AG20443 (cell line): Measurements from ENCODE around the gene CBY1.

Source experiments
- DNase-seq: peaks from one replicate; pipeline ENCODE4 v3.0.0; 2012; ENCODE audit warnings: low spot score, mixed read lengths

The CBY1 gene

DNA sequence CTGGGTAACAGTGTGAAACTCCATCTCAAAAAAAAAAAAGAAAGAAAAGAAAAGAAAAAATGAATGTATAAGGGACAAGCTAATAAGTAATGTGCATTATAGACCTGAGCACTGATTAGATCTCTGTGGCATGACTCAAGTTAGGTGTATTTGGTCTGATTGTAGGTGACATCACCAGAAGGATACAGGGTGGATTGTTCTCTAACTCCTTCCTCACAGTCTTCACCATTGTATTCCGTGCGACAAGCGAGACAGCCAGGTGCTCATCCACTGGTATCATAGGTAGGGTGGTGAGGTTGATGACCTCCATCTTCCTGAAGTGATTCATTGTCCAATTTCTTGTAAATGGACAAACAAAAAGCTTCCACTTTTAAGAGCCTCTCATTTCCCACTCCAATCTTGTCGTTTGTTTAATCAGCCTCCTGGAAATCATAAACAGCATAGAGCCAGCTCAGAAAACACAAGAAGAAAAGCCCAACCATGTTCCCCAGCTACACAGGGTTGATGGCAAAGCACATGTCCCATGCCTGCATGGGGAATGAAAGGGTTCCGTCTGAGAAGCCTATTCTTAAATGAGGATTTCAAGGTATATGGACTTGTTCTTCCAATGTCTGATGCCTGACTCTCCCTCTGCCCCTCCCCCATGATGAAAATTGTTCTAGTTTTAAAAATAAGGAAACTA is 6.5 kb upstream of the CBY1 start:
- no peak for DNase-seq

GRCh38 chr22:38652859-38653258 is 3.6 kb upstream of the CBY1 start:
- DNase-seq: no peak

DNA sequence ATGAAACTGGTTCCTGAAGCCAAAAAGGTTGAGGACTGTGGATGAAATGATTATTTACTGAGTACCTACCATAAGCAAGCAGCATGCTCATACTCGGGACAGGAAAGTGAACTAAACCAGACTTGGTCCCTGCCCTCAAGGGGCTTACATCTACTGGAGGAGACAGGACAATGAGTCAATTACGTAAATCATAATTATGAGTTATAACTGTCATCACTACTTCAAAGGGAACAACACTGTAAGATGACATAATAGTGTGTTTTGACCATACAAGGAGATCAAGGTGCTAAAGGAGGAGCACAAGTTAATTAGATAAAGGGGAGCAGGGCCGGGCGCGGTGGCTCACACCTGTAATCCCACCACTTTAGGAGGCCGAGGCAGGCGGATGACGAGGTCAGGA is 2.7 kb upstream of the CBY1 start:
- no peak for DNase-seq

- no peak for DNase-seq
Observed at GRCh38 chr22:38655519-38656255, 751 bp upstream of the CBY1 start.

DNA sequence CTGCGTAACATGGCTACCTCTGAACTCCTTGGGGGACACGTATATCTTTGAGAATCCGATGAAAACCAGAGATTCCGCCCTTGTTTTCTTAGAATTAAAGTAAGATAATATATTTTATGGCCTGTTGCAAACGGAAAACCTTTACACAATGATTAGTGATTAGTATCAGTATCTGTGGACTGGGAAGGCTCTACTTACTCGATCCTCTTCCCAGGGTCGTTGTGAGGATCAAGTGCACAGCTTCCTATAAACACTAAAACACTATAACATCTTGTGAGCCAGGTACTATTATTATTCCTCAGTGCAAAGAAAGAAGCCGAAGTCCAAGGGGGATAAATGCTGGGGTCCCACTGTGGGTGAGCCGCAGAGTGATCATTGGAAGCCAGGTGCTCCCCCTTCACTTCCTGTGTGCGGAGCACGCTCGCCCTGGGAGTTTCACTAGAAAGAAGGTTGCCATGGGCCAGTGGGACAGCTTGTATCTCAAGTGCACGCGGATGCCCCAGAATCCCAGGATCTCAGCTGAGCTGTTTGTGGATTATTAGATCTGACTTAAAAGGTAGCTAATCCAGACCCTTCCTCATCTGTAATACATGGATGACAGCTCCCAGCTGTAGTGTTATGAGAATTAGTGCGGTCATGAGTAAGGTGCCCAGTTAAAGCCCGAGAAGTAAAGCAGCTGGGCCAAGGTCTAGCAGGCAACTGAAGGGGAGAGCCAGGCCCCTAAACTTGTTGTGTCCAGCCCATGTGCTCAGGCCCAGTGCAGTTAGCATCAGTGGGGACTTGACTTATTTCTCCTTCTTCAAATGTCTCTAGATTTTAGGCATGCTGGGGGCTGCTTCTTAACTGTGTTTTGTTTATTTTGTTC is 839 bp downstream of the CBY1 start:
- no peak for DNase-seq

GRCh38 chr22:38674888-38675287 is 18.4 kb downstream of the CBY1 start:
- DNase-seq: peak; percentile 25

GRCh38 chr22:38675833-38676232 is 19.4 kb downstream of the CBY1 start:
- DNase-seq: no peak

DNA sequence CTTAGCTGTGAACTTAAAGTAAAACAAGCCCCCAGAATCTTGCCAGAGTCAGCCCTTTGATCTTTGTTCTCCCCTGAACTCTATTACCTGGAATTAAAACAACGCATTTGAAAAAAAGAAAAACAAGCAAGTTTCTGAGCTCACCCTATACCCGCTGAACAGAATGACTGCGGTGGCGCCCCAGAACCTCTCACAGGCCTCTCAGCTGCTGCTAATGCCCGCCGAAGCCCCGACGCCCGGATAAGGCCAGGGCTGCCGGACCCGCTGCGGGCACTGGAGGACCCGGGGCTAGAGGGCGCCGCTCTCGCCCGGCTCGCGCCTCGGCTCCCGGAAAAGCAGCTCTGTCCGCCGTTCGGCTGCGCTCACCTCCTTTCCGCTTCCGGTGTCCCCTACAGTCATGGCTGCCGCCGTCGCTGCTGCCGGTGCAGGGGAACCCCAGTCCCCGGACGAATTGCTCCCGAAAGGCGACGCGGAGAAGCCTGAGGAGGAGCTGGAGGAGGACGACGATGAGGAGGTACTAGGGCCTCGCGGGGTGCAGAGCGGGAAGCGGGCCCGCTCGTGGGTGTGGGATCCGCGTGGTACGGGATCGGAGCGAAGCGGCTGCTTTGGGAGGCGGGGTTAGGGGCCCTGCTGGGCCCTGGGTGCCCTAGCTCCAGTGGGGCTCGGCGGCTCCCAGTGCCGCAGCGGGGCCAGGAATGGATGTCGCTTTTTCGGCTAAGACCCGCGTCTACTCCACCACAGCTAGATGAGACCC is 25.3 kb downstream of the CBY1 start, which contains the start of gene TOMM22:
TSS of gene TOMM22 (plus strand) at position 376 of the 754 bp plus-strand sequence. CDS start at position 398, 22 bp downstream.
- peak; percentile 98 for DNase-seq

DNA sequence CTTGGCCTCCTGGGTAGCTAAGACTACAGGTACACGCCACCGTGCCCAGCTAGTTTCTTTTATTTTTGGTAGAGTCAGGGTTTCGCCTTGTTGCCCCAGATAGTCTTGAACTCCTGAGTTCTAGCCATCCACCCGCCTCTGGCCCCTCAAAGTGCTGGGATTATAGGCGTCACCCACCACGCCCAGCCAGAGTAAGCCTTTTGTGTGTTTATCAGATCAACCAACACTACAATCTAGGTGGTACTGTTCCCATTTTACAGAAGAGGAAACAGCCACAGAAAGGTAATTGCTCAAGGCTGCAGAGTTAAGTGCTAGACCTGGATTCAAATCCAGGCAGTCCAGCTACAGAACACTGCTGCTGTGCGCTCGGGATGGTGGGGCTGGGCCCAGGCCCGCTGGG is 28.5 kb downstream of the CBY1 start:
- no peak for DNase-seq

DNA sequence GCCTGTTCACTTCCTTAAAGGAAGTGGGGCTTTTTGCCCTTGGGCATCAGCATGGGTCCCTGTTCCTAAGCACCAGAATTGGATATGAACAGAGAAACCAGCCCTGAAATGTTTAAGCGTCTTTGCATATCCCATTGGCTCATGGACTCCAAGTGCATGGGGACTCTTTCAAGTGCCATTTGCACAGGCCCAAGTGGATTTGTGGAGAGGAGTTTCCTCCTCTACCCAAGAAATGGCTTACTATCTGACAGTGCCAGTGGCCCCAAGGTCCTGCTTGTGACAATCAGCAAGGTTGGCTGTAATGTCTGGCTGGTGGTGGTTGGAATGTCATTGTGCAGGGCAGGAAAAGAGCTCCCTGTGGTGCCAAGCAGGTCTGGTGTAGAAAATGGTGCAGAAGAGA is 29.3 kb downstream of the CBY1 start:
- DNase-seq: no peak

GRCh38 chr22:38689651-38690050 is 33.2 kb downstream of the CBY1 start:
- no peak for DNase-seq

DNA sequence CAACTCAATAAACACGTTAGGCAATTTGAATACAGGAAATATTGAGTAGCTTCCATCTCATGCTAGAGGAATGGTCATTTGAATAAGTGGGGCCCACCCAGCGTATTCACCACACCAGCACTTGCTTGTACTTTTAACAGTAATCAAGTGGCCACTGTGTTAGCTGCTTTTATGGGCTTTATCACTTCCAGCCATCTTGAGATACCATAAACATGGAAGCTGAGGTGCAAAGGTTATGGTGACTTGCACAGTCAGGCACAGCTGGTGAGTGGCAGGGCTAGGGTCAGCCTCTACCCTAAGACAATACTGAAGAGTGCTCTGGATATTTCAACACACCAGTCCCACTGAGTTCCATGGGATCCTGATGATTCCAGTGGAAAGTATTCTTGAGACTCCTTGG is 37.6 kb downstream of the CBY1 start:
- DNase-seq: no peak

DNA sequence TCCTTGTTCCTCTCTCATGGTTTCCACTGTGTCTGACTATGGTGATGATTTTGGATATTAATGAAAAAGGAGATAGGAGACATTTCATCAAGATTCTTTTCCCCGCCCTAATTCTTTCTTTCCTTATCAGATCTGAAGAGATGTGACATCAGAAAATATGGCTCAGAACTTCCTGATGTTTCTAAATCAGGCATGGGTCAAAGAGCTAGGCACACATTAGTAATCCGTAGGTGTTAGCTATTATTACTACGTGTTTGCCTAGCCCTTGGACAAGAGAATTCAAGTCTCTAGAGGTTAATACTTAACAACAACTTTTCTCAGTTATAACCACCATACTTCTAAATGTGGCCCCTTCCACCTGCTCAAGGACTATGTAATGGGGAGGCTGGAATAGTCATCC is 38.5 kb downstream of the CBY1 start:
- no peak for DNase-seq

DNA sequence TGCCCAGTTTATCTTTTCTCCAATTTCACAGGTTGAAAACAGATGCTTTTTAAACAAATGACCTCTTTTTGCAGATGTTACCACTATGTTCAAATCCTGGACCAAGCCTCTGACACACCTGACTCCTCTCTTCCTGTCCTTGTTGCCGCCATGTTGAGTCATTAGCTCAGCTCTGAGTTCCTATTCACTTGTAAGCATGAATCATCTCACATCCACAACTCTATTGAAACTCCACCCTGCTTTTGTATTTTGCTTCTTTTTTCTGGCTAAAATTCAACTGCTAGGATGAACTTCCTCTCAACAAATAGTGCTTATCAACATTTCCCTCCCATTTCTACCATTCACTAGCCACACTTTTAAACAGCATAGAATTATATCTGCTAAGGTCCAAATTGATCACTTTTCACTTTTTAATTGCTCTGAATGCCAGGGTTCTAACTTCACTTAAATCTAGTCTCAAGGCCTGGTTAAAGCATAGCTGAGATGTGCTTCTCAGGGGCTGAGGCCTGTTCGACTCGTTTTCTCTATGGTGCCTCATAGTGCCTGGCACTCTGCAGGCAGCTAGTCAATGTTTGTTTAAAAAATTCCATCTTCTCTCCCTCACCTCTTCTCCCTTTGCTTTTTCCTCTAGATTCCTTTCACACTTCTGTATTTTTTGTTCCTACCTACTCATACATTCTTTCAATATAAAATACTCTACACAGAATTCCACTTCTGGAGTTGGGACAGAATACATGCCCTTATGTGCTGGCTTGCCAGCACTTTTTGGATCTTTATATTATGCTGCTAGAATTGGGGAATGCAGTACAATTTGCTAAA is 40.4 kb downstream of the CBY1 start:
- DNase-seq: peak; percentile 73

DNA sequence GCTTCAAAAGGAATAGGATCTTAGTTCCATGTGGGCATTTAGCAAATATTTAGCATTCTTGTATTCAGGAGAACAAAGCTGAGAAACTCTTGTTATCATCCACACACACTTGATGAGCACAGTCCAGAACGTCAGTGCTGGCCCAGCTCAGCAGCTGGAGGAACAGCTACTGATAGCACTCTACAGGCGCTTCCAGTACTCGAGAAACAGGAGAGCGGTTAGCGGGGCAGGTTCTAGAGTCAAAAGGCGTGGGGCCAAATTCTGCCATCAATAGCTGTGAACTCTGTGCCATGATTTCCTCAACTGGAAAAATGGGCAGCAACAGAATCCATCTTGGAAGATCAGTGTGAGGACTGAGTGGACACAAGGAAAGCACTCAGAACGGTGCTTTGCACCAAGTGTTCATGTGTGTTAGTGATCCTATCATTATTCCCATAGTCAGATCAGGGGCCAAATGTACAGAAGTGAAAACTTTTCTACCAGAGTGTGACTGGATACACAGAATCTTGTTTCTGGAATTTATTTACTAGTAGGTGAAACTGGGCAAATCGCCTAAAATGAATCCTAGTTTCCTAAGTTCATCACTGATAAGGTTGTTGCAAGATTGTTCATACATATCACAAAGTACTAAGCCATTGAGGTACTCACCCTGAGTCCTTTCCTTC is 41.1 kb downstream of the CBY1 start:
- no peak for DNase-seq

DNA sequence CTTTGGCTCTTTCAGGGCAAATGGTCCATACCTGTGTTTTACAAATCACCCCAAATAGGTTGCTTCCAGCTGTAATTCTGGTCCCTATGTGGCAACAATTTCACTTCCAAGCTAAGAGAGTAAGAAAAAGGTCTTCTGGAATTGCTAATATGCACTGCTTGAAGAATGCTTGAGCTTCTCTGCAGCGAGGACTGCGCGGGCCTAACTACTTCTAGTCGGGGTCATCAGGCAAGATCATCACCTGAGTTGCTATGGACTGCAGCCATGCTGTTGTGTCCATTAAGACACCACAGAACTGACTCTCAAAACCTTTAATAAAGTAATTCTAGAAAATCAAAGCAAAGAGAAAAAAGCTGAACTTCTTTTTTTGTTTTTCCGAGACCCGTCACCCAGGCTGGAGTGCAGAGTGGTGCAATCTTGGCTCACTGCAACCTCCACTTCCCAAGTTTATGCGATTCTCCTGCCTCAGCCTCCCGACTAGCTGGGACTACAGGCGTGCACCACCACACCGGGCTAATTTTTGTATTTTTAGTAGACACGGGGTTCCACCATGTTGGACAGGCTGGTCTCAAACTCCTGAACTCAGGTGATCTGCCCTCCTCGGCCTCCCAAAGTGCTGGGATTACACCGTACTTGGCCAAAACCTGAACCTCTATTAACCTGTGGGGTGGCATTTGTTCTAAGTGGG is 42.1 kb downstream of the CBY1 start:
- no peak for DNase-seq

DNA sequence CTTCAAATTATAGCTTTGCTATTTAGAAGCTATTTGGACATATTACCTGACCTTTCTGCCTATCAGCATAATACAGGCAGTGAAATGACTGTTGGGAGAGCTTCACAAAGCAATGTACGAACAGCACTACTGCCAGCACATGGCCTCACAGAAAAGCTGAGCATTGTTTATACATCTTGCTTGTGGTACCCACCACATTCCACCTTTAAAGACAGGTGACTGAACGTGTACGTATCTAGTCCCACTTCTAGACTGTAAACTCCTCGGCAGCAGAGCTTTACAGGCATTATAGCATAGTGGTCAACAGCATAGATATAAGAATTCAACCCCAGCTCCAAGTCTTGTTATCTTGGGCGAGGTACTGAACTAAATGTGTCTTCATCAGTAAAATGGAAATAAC is 42.7 kb downstream of the CBY1 start:
- no peak for DNase-seq

- peak; percentile 41 for DNase-seq
Observed at GRCh38 chr22:38699784-38700183, 43.3 kb downstream of the CBY1 start.

- peak; percentile 80 for DNase-seq
Observed at GRCh38 chr22:38700270-38700788, 43.9 kb downstream of the CBY1 start.
